Ammon's horn (tissue), 1 donor: ENCODE results near the gene MUC5AC.
"Not testable (repeated sequence)": the region's sequence is repeated elsewhere in the genome, so short reads cannot be mapped to it uniquely, and the experiment has no call there.

Experiments
- DNase-seq: peaks from one replicate; pipeline ENCODE4 v3.0.0-alpha.2; 2016; ENCODE audit warnings: low spot score

Gene MUC5AC

DNA sequence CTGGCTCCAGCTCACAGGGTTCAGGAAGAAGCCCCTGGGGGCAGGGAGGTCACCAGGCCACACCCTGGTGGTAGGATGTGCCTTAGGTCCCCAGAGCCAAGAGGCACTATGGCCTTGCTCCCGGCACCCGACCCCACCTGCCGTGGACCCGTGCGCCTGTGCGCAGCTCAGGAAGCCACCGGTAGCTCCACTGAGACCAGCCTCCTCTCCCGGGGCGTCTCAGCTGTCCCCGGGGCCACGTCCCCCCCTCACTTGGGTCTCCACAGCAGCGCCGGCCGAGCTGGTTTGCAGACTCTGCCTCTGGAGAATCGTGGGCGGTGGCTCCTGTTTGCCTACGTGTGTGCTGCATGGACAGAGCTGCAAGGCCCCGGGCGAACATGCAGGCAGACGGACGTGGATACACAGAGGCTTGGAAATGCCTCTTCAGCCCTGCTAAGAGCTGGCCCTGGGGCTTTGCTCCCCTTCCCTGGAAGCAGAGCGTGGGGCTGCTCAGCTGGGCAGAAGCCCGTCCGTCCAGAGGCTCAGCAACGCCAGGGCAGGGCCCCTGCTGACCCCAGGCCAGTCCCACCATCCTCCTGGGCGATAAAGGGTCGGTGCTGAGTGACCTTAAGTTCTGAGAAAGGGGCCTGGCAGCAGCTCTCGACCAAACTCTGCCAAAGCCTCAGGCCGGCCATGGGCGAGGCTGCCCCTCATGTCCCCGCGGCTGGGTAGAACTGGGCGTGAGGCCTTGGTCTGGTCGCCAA is 49.8 kb downstream of the MUC5AC start:
- DNase-seq = no peak

GRCh38 chr11:1208144-1208393 is 50.3 kb downstream of the MUC5AC start:
- DNase-seq = no peak

GRCh38 chr11:1208394-1209261 is 50.9 kb downstream of the MUC5AC start:
- no peak for DNase-seq

DNA sequence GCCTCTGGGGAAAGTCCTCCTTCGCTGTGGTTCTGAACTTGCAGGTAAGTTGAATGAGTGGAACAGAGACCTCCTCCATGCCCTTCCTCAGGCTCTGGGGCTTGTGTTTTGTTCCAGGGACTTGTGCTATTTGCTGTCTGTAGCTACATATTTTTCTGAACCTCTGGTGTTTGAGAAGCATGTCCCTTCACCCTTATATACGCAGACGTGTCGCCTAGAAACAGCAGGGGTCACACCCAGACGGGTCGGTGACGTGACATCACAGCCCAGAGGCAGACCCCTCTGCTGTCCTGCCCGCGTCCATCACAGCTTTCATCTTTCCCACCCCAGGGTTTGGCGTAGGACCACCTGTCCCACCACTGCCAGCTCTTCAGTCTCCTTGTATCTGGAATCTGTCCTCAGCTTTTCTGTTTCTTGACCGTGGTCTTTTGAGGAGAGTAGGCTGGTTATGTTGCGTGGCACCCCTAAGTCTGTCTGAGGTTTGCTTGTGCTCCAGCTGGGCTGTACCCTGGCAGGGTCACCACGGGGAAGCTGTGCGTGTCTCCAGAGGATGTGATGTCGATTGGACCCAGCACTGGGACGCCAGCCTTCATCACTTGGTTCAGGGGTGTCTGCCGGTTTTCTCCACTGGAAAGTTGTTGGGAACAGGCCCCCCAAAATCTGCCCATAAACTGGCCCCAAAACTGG is 51.8 kb downstream of the MUC5AC start:
- no peak for DNase-seq

DNA sequence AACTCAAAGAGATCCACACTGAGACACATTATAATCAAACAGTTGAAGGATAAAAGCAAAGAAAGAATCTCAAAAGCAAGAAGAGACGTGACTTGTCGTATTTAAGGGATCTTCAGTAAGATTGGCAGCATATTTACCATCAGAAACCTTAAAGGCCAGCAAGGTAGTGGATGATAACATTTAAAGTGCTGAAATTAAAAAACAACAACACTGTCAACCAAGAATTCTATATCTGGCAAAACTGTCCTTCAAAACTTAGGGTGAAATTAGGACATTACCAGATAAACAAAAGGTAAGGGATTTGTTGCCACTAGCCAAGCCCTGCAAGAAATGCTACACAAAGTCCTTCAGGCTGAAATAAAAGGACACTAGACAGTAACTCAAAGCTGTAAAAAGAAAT is 54.1 kb downstream of the MUC5AC start:
- DNase-seq = no peak

DNA sequence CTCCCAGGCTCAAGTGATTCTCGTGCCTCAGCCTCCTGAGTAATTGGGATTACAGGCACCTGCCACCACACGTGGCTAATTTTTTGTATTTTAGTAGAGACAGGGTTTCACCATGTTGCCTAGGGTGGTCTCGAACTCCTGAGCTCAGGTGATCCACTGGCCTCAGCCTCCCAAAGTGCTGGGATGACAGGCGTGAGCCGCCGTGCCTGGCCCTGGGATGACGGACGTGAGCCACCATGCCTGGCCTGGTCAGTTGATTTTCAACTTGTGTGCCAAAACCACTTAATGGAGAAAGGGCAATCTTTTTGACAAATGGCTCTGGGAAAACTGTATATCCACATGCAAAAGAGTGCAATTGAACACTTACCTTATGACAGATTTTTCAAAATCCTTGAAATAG is 58.1 kb downstream of the MUC5AC start:
- DNase-seq = not testable (repeated sequence)

GRCh38 chr11:1217151-1217550 is 59.4 kb downstream of the MUC5AC start:
- DNase-seq = no peak

GRCh38 chr11:1218256-1218787 is 60.6 kb downstream of the MUC5AC start:
- no peak for DNase-seq

DNA sequence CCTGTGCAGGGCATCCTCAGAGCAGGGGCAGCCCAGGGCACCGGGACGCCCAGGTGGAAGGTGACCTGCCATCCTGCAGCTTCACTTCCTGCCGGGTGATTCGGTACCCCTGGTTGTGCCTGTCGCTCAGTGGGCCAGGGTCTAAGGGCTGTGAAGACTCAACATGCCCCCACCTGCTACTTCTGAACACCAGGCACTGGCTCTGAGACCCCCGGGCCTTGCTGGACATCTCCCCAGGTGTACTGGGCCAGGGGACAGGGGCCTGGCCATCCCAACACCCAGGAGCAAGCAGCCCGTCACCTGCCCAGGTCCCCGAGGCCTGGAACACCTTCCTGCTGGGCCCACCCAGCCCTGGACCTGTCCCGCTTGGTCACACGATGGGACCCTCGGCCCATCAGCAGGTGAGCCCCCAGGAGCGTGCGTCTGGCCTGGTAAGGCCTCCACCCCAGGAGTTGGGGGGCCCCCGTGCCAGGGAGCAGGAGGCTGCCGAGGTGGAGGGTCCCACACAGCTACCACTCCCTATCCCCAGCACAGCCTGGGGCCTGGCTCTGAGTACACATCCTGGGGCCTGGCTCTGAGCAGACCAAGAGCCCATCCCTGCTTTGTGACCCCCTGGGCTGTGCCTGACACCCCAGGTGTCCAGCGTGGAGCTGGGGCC is 61.2 kb downstream of the MUC5AC start:
- no peak for DNase-seq

DNA sequence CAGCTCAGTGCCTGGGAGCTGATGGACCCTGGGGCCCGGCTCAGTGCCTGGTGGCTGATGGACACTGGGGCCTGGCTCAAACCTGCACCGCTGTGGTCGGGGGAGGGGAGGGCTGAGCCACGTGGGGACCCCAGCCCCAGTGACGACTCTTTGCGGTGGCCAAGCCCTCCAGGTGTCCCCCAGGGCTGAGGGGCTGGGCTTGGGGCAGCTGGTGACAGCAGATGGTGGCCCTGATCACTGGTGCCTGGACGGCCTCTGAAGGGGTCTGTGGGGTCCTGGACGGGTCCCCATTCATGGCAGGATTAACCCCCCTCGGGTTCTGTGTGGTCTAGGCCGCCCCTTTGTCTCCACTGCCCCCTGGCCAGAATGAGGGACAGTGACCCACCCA is 61.7 kb downstream of the MUC5AC start:
- no peak for DNase-seq

DNA sequence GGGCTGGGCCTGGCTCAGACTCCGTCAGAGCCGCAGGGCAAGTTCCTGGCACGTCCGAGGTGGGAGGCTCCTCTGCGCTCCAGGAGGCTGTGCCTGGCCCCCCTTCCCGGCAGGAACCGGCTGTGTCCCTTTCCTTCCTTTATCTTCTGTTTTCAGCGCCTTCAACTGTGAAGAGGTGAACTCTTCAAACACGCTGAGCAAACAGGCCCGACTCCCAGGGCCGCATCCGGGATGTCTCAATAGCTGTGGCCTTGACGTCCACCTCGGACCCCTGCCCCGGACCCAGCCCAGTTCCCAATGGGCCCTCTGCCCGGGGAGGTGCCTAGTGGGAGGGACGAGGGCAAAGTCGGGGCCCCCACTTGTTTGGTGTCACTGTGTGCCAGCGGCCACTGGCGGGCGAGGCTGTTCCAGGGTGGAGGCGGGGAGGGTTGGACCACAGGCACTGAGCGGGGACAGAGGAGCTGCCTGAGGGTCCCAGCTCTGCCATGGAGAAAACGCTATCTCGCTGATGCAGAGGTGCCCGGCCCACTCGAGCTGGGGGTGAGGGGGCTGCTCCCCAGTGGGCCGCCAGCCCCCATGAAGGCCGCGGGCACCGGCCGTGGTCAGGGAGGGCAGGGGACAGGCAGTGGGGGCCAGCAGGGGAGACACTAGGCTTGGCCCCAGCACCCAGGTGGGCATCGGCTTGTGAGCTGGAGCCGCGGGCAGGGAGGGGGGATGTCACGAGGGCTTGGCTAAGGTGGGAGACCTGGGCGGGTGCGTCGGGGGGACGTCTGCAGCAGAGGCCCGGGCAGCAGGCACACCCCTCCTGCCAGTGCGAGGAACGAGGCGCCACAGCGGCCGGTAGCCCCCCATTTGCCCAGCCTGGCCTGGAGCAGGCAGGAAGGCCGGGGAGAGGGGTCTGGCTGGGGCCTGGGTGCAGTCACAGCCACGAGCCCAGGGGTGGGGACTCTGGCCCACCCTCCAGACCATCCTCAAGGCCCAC is 62.4 kb downstream of the MUC5AC start:
- DNase-seq = no peak

- no peak for DNase-seq
Measured at GRCh38 chr11:1220941-1221721, 63.4 kb downstream of the MUC5AC start.

- DNase-seq = no peak
Measured at GRCh38 chr11:1221848-1222311, 64.1 kb downstream of the MUC5AC start.

GRCh38 chr11:1222491-1223345 is 65.0 kb downstream of the MUC5AC start, which contains the start of gene MUC5B:
Gene MUC5B, plus strand, starts transcription at chr11:1223066. Its CDS starts 58 bp downstream, at chr11:1223124.
- DNase-seq = no peak

DNA sequence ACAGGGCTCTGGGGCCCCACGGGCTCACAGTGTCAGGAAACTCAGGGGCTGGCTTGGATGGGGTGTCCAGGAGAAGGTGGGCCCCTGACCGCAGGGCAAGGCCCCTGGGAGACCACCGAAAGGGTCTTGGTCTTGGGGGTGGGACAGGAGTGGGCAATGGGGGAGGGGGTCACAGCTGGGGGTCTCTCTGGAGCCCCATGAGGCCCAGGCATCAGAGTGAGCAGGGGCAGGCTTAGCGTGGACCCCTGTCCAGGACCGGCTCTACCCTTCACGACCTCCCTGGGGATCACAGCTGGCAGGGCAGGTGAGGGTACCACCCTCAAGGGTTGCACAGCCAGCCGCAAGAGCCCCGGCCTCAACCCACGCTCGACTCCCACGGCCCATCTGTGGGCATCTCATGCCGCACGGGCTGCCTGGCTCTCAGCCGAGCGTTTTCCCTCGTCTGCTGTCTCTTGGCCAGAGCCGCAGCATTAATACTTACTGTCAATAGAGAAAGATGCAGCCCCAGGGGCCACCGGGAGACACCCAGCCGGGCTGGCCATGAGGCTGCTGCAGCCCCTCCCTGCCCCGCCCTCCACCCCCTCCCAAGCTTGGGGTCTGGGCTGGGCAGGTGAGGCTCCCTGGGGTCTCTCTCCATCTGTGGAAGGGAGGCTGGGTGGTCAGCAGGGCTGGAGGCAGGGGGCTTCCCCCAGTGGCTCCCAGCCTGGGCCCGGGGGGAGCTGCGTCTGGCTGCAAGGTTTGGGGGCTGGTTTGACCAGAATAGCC is 65.8 kb downstream of the MUC5AC start:
- DNase-seq = no peak

- DNase-seq = no peak
Measured at GRCh38 chr11:1224111-1224490, 66.3 kb downstream of the MUC5AC start.

GRCh38 chr11:1224491-1225385 is 67.0 kb downstream of the MUC5AC start:
- no peak for DNase-seq
